Left ventricle myocardium superior (tissue), 1 donor: ENCODE data around the gene KCNQ5. TPM values are rescaled to one million over a fixed set of nuclear protein-coding genes. Genes with fewer than 3 reads are reported as not detected.
"Not testable (repeated sequence)": the region's sequence is repeated elsewhere in the genome, so short reads cannot be mapped to it uniquely, and the experiment has no call there.

Experiments
- ATAC-seq: fragments of 200-7000 bp; cut with Tn5 transposase; one replicate; pipeline ENCODE4 v1.9.1; 2020; ENCODE audit warnings: mild to moderate bottlenecking, moderate library complexity
- DNase-seq: peaks from one replicate; pipeline ENCODE4 v3.0.0-alpha.2; 2020
- intact Hi-C: fragments of 100-400 bp; cut with micrococcal nuclease; formaldehyde crosslinking; loops from one replicate; pipeline ENCODE4 v1.11.0; 2022
- long read RNA-seq: library from polyadenylated mRNA; unstranded; transcript quantifications from one replicate; pipeline ENCODE4 v2.0.0, GENCODE V29; 2021
- total RNA-seq: library from RNA; stranded (reverse); fragmentation: NEBNext Ultra II Directional; extraction: Animal tissue kit (Norgen Biotek cat#: 25700); gene quantifications from one replicate; pipeline ENCODE4 v1.2.1, GENCODE V29; 2021
- donor health status: DM: no; HTN: yes; CAD: no; lungs with severe emphysema.

The KCNQ5 gene
- not detected for total RNA-seq
- long read RNA-seq: 0 reads

DNA sequence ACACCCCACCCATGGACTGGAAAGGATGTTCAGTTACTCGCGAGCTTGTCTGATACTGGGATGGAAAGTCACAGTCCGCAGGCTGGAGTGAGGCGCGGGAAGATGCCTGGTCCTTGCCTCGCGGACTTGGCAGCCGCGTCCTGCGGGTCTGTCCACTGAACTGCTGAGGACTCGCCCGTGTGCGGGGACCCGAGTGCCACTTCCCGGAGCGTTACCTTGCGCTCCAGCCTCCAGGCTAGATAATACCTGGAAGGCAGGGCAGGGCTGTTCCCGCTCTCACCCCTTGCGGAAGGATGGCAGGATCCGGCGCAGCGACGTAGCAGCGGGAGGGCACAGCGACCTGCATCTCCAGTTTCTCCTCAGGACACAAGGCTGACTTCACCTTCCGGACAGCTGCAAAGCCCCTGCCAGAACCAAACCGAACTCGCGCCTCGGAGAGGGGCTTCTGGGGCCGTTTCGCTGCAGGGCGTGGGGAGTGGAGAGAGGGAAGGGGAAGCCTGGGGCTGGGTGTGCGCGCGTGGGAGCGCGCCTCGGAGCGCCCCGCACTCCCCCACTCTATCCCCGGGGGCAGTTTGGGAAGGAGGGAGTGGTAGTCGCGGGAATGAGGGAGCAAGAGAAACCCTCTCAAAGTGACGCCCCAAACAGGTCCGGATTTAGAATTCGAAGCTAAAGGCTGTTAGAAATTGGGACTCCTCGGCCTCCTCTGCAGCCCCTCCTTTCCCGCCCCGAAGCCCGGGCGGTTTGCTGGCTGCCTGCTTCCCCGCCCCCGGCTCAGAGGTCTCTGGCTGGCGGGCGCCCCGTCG is at the start of gene KCNQ5:
TSS of gene KCNQ5 (plus strand) at position 774 of the 803 bp plus-strand sequence.
- intact Hi-C loops: no loop called here
- no peak for DNase-seq
- no peak for ATAC-seq

DNA sequence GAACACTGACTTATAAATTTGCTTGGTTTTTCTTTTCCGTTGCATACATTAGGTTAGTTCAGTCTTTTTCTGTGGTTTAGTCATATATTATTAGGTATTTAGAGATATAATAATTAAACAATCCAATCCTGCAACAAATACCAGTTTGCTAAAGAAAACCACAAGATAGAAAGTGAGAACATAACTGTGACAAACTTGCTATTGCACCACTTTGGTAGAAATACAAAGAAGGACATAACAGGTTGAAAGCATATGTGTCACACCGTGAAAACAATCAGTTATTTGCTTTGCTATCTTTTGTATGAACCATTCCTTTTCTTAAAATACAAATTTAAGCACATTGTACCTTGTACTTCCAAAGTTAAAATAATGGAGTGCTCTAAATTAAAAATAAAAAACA is 42.0 kb upstream of the KCNQ5 start:
- intact Hi-C loops: no loop called here
- DNase-seq (no peak), ATAC-seq (no peak)

DNA sequence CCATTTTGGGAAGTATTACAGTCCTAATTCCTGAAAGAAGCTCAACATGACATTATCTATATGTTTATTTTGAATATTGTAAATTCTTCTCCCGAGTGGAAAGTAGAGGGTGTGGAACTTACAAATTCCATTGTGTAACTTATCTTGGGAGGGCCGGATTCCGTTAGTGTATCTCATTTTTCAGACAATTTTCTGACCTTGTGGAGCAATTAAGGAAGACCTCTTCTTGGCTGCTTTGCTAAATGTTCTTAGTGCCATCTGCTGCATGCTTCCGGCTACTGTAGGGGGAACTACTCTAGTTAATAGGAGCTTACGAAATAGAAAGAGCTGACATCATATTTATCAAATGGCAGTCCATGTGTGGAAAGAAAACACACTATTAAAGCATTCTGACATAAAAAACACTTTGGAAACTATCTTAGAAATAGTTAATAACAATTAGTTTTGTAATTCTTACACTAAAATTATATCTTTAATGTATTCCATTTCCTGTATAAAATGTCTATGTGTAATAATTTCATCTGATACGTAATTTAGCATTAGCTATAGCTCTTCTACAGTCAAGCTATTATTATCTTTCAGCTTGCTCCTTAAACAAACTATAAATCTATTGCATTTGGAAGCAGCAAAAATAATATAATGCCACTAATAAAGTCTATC is 41.5 kb upstream of the KCNQ5 start:
- DNase-seq: no peak
- no peak for ATAC-seq
- intact Hi-C loops: no loop called here

DNA sequence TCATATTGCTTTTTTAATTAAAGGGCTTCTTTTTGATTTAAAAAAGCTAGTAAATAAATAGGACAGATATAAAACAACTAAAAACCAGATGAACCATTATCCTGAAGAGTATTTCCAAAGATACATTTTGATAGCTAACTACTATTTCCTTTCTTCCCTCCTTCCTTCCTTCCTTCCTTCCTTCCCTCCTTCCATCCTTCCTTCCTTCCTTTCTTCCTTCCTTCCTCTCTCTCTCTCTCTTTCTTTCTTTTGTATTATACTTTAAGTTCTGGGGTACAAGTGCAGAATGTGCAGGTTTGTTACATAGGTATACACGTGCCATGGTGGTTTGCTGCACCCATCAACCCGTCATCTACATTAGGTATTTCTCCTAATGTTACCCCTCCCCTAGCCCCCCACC is 40.9 kb upstream of the KCNQ5 start:
- DNase-seq, intact Hi-C loops, ATAC-seq: not testable (repeated sequence)

DNA sequence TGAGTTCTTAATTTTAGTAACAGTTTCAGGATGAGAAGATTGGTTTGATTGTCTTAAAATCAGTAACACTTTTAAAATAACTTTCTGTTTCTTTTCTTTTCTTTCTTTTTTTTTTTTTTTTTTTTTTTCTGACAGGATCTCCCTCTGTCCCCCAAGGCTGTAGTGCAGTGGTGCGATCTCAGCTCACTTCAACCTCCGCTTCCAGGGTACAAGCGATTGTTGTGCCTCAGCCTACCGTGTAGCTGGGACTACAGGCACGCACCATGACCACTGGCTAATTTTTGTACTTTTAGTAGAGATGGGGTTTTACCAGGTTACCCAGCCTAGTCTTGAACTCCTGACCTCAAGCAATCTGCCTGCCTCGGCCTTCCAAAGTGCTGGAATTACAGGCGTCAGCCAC is 33.7 kb upstream of the KCNQ5 start:
- ATAC-seq: no peak
- intact Hi-C loops: no loop called here

DNA sequence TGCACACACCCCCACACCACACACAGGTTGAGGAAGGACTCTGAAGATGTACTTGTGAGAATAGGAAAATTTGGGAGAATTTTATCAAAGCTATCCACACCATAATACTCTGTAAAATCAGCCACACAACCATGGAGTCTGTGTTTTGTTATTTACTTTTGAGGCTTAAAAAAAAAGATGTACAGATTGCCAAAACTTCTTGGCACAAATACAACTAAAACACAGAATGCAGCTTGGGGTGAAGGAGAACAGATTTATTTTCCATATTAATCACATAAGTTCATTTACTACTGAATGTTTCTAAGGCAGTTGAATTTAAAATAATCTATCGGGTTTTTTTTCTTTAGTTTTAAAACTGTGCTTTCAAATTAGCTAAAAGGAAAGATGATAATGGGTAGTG is 32.8 kb upstream of the KCNQ5 start:
- intact Hi-C loops: no loop called here
- no peak for ATAC-seq

More for the DNA sequence above, 33.7 kb upstream of the KCNQ5 start:
- no peak for DNase-seq

DNA sequence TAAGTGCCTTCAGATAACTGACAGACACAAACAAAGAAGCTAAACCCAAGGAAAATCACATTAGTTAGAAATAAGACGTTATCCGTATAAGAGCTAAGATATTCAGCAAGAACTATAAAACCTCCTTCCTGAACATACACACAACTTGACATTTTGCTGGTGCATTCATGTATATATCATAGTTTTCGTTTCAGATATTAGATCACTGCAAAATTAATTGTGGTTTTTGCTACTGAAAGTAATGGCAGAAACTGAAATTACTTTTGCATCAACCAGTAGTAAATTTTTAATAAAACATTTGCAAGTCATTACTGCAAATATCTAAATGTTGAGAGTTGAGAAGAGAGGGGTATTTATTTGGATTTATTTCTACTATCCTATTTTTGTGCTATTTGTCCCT is 26.1 kb upstream of the KCNQ5 start:
- DNase-seq: no peak
- intact Hi-C loops: no loop called here
- no peak for ATAC-seq

More for the DNA sequence above, 32.8 kb upstream of the KCNQ5 start:
- DNase-seq: no peak

DNA sequence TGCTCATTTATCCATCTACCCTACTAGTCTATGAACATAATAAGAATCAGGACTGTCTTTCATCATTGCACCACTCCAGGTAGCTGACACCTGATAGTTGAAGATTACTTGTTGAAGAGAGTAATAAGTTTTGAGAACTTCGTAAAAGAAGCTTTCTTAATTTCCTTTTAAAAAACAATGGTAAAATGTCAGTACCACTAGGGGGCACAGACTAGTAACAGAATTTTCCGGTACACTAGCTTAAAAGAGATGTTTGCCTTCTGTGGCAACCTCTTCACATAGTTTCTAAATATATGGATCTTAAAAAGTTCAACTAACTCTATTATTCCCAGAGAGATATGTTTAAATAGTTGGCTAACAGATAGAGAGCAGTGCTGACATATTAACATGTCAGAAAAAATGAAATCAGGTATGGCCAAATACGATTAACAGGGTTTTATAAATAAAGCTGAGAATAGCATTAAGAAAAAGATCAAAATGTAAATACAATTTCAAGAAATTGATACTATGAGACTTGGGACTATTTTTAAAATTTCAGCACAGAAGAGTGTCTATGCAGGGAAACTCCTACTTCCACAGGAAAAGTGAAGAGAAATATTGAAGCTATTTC is 5.4 kb upstream of the KCNQ5 start:
- no peak for DNase-seq
- intact Hi-C loops: no loop called here
- ATAC-seq: no peak

DNA sequence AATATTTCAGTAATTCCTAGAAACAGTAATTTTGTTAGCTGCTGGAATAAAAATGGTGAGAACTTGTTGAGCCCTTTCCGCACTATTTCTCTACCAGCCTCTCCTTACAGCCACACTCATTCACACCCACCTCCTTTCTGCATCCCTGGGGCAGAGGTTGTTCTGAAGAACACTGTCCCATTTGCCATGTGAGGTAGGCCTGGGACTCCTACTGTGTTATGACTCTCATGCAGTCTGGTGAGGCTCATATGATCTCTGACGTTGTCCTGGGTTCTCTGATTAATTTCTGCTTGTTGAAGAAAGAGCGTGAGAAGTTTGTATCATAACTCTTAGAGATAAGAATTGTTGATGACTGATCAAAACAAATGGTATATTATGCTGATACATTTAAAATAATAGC is 4.1 kb upstream of the KCNQ5 start:
- no peak for ATAC-seq
- intact Hi-C loops: no loop called here
- DNase-seq: no peak

DNA sequence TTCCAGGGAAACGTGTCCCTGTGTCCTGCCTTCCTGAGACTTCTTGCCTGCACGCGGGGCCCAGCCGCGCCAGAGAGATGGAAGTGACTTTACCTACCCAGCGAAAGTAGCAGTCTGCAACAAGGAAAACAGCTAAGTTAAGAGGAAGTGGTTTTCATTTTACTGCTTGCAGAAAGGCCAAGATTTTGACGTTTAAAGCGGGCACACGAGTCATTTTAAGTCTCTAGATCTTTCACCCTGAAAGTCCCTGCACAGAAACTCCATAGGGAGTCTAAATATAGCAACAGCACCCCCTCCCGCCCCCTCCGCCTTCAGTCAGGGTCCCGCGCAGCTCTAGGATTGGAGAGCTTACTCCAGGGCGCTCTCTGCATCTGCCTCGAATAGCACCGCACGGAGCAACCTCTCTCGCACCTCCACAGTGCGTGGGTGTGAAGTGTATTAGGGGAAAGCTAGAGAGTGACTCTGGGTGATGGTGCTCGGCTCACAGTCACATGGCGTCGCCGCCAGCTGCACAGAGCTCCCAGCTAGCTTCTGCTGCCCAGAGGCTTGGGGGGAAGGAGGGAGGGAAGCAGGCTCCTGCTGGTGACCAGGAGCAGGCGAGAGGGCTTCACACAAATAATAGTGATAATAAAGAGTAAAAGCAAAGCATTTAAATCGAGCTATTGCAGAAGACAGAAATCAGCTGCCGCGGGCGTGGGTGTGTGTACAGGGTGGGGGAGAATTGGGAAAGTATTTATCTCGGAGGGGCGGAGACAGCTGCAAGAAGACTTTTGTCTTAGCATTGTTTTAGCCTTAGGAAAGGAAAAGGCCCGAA is 1.8 kb upstream of the KCNQ5 start:
- DNase-seq (peak; percentile 40), ATAC-seq (peak; percentile 66)
- intact Hi-C loops: no loop called here

DNA sequence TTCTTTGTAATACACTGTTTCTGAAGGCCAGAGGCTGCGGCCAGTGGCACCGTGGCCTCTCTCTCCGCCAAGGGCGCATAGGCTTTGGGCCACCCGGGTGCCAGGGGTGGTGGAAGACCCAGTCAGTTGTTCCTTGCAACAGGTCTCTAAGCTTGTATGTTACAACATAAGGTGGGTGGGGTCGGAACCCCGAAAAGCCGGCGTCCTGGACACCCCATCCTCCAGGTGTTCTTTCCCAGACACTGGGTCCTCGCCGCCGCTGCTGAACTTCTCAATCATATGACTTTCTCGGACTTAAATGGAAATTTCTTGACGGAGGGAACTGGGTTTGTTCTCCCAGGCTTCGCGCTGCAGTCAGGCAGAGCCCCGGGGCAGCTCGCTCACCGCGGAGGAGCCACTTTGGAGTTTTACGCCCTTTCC is 983 bp upstream of the KCNQ5 start:
- intact Hi-C loops: no loop called here
- DNase-seq (no peak), ATAC-seq (no peak)

DNA sequence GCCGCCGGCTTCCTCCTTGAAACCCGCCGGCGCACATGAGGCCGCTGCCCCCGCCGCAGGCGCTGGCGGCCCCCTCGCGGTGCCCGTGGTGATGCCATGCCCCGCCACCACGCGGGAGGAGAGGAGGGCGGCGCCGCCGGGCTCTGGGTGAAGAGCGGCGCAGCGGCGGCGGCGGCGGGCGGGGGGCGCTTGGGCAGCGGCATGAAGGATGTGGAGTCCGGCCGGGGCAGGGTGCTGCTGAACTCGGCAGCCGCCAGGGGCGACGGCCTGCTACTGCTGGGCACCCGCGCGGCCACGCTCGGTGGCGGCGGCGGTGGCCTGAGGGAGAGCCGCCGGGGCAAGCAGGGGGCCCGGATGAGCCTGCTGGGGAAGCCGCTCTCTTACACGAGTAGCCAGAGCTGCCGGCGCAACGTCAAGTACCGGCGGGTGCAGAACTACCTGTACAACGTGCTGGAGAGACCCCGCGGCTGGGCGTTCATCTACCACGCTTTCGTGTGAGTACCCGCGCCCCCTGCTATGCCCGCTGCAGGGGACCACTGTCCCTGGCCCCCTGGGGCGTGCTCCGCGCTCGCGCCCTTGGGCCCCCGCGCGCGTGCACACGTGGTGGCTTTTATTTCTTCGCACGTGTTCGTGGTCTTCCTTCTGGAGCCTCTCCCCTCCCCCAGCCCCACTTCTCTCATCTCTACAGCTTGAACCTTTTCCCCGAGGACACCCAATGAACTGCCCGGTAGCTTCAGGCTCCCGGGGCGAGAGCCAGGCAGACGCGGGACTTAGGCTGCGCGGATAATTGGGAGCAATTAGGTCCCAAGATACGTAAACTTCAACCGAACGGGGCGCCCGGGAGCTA is 453 bp downstream of the KCNQ5 start:
- ATAC-seq: peak; percentile 44
- intact Hi-C loops: no loop called here
- peak; percentile 34 for DNase-seq

DNA sequence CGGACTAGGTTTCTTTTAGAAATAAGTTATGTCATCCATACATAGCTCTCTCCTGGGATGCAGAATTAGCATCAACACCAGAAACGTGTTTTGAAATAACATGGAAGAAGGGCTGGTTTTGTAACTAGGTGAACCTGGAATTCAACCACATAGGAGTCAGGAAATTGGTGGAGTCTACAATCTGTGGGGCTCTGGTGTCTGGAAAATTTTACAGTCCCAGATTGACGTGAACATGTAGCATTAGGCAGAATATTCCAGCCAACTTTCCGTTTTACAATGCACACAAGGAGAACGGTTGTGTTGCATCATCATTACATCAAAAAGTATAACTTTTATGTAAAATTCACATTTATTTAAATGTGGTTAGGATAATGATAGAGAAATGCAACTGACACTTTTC is 1.9 kb downstream of the KCNQ5 start:
- intact Hi-C loops: no loop called here

DNA sequence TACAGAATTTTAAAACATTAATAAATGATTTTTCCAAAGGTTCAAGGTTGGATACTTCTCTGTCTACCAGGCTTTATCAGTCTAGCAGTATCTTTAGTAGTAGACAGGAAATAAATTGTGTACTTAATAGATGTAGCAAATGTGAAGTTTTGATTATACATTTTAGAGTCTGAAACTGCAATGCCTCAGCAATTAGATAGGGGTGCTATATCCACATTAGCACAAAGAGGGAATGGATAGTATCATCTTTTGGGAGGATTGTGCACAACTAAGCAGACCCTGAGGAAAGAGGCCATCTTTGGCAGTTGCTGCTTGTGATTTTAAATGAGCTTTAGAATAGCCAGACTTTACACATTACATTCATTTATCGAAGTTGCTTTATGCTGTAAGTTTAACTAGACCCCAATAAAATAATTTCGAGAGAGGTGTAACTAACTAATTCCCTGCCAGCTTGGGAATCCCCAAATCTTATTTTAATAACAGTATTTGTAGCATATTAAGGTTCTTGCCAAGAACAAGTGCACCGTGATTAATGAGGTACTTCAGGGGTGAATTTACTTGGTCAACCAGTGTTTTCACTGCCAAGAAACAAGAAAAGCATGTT is 2.8 kb downstream of the KCNQ5 start:
- intact Hi-C loops: no loop called here
- DNase-seq (no peak), ATAC-seq (no peak)

More for the DNA sequence above, 1.9 kb downstream of the KCNQ5 start:
- ATAC-seq: no peak
- DNase-seq: no peak

DNA sequence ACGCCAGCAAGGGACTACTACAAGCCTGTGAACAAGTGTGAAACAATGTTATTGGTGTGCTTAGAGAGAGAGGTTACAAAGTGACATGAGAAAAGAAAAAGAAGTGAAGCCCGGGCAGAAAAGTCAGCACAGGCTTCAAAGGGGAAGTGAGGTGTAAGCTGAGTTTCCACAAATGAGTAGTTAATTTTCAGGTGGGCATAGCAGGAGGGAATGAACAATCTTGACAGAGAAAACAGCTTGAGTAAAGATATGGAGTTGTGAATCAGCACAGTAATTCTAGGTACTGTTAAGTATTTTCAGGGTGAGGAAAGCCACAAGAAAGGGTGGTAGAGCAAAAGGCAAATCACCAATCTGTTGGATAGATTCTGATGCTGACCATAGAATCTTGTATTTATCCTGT is 4.3 kb downstream of the KCNQ5 start:
- intact Hi-C loops: no loop called here
- ATAC-seq (no peak), DNase-seq (no peak)

DNA sequence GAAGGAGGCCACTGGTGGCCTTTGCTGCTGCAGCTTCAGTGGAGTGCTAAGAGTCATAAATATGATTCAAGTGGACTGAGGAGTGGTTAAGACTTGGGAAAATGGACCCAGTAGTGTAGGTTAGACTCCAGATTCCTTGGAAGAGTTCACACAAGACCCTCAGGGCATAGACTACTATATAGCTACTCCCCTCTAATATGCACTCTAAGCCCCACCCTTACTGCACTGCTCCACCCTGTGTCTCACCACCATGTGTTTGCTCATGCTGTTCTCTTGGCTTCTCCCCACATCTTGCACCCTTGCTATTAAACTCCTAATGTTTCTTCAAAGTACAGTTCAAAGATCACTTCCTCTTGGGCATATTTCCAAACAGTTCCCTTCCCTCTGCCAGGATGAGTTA is 5.7 kb downstream of the KCNQ5 start:
- intact Hi-C loops: no loop called here
- no peak for DNase-seq
- ATAC-seq: no peak

DNA sequence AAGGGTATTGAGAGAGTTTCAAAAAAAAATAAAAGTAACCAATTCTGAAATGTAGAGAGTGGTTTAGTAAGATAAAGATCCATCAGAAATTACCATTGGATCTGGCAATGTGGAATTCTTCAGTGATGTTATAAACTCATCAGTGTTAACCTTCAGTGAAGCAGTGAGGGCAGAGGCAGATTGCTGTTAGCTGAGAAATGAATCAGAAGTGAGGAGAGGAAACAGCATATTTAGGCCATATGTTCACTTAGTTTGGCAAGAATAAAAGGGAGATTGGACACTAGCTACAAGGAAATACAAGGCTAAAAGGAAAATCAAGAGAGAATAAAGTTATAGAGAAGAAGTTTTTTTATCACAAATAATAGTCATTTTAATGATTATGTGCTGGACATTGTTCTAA is 9.6 kb downstream of the KCNQ5 start:
- DNase-seq (no peak), ATAC-seq (no peak)

DNA sequence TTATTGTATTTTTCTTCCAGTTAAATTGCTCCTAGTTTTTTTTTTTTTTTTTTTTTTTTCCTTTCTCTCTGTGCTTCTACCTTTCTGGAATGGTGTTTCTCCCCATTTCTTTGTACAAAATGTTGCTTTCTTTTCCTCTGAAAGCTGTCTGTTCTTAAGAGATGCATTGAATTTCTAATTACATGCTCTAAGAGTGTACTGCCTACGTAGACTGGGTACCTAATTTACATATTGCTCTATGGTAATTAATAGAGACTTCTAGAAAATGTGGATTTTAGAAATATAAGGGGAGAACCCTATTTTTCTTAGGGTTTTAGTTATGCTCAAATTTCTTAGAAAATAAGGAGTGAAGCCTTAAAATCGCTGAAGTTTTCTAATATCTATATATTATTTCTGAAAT is 13.8 kb downstream of the KCNQ5 start:
- DNase-seq (no peak), ATAC-seq (no peak)
- intact Hi-C loops: no loop called here

More for the DNA sequence above, 9.6 kb downstream of the KCNQ5 start:
- intact Hi-C loops: no loop called here
